Transverse colon (tissue), 4 donors: ENCODE results near the gene TSG101. TPM values are rescaled to one million over a fixed set of nuclear protein-coding genes. Genes with fewer than 3 reads are reported as not detected.

Experiments
- DNase-seq: peaks from one replicate; pipeline ENCODE4 v3.0.0-alpha.2; 2019
- H3K27ac ChIP-seq, 4 donors: fragments of 200-600 bp; sonication (generic); 2 replicates each; pipeline ENCODE4 v1.5.1; 2016 to 2018; ENCODE audit warnings: inconsistent platforms in 4 of 4
- H3K27me3 ChIP-seq: fragments of 200-600 bp; sonication (generic); 2 replicates; pipeline ENCODE4 v1.5.1; 2017; ENCODE audit warnings: inconsistent platforms
- H3K36me3 ChIP-seq, 4 donors: fragments of 200-600 bp; sonication (generic); 2 replicates each; pipeline ENCODE4 v1.5.1; 2017 to 2019; ENCODE audit warnings: inconsistent platforms in 4 of 4
- H3K4me1 ChIP-seq, 4 donors: fragments of 200-600 bp; sonication (generic); 2 replicates each; pipeline ENCODE4 v1.5.1; 2017 to 2020; ENCODE audit warnings: inconsistent platforms in 4 of 4
- H3K4me3 ChIP-seq, 4 donors: fragments of 200-600 bp; sonication (generic); 1 replicate in 1 of 4; 2 replicates in 3 of 4; pipeline versions ENCODE4 v1.5.1 to v1.6.1; 2017 to 2019; ENCODE audit warnings: inconsistent platforms in 4 of 4
- H3K9me3 ChIP-seq, 2 donors: fragments of 200-600 bp; sonication (generic); 2 replicates each; pipeline ENCODE4 v1.5.1; 2017 to 2019; ENCODE audit warnings: inconsistent platforms in 2 of 2
- CTCF ChIP-seq, 5 experiments: fragments of 200-600 bp in 3 of 5; fragments of 450-650 bp in 2 of 5; sonication (generic) in 3 of 5; IDR thresholded peaks; 1 replicate in 2 of 5; 2 replicates in 3 of 5; pipeline ENCODE4 v1.5.1; 2016 to 2017; ENCODE audit warnings: antibody characterized with exemption in 5 of 5, inconsistent platforms in 3 of 5, mild to moderate bottlenecking in 2 of 5, moderate library complexity in 1 of 5
- EP300 ChIP-seq: sonication (generic); formaldehyde crosslinking; IDR thresholded peaks from one replicate; pipeline ENCODE4 v1.6.1; 2017; ENCODE audit warnings: antibody characterized with exemption, low read depth
- POLR2A ChIP-seq: fragments of 450-650 bp; IDR thresholded peaks from one replicate; pipeline ENCODE4 v1.6.1; 2016; ENCODE audit warnings: antibody characterized with exemption, mild to moderate bottlenecking, moderate library complexity
- POLR2AphosphoS5 ChIP-seq, 3 donors: sonication (generic); formaldehyde crosslinking; IDR thresholded peaks; one replicate each; pipeline ENCODE4 v1.6.1; 2016; ENCODE audit warnings: antibody characterized with exemption in 3 of 3
- WGBS, 2 donors: methylation state at CpG; one replicate each; pipeline ENCODE4 v1.1.5; 2018; ENCODE audit warnings: low coverage in 1 of 2; 5-methylcytosine and 5-hydroxymethylcytosine counted together
- in situ Hi-C, 4 donors: fragments of 200-750 bp; cut with MboI; loops; one replicate each; pipeline versions ENCODE4 v1.15.0 to v1.15.1; 2017; ENCODE audit warnings: low sequenced_read_pairs in 3 of 4, low pct_ligation_motif_present in 1 of 4, low pct_unique_long_range_greater_than_20kb in 1 of 4
- intact Hi-C: fragments of 100-400 bp; cut with DNase I; formaldehyde crosslinking; loops from one replicate; pipeline ENCODE4 v1.15.1; 2023; ENCODE audit warnings: low total_unique reads
- total RNA-seq, 4 donors: library from RNA; depleted of rRNA; stranded (reverse); fragments of >200 nt; gene quantifications; one replicate each; pipeline ENCODE4 v1.1.0, GENCODE V29; 2016

The TSG101 gene
- total RNA-seq, 4 donors from 2014 or later: 32.2 to 95.8 (median 81.2) TPM

DNA sequence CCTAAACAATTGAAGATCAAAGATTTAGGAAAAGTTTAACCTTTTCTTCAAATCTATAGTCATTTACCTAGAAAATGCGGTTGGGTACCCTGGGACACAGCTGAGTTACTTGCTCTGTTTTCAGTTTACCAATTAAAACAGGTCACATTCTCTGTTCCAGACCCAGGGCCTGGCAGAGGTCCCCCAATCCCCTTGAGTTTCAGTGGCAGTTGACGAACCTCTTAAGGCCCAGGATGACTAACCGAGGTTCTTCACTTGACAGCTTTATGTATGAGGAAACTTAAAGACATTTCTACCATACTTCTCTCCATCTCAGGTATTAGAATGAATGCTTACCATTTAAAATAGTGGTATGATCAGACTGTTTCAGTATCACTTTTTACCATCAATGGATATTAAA lies 54.7 kb downstream of the TSG101 start:
- Histone ChIP-seq H3K27me3 (no peaks in the 10 kb centered on the region), H3K27ac (no peak overlapping the region), H3K9me3 (no peaks in the 10 kb centered on the region), H3K36me3 (peaks cover 0 to 6% (median 0%) of the 10 kb centered on the region in 4 donors), H3K4me1 (no peaks in the 10 kb centered on the region), H3K4me3 (no peak overlapping the region)
- DNase-seq: no peak
- 78 to 86% methylated on average over 2 to 3 of the region's 3 CpGs for WGBS, 2 donors
- in situ Hi-C loops: no loop called here
- intact Hi-C loops: no loop called here
- TF ChIP-seq POLR2A (no peak), CTCF (IDR thresholded peaks at IDR 0.05) (no peak), EP300 (no peak), POLR2AphosphoS5 (IDR thresholded peaks at IDR 0.05) (no peak)

GRCh38 chr11:18468961-18469360 lies 57.8 kb downstream of the TSG101 start:
- in situ Hi-C loops: no loop called here
- WGBS, 2 donors: 85 to 88% methylated on average over 7 of the region's 7 CpGs
- DNase-seq: no peak
- intact Hi-C loops: no loop called here
- Histone ChIP-seq H3K36me3 (no peaks in the 10 kb centered on the region), H3K9me3 (no peaks in the 10 kb centered on the region), H3K4me3 (no peak overlapping the region), H3K27ac (no peak overlapping the region), H3K4me1 (no peaks in the 10 kb centered on the region), H3K27me3 (no peaks in the 10 kb centered on the region)
- no peak for TF ChIP-seq EP300
- no peak for TF ChIP-seq POLR2A
- no peak for TF ChIP-seq CTCF (IDR thresholded peaks at IDR 0.05)
- no peak for TF ChIP-seq POLR2AphosphoS5 (IDR thresholded peaks at IDR 0.05)

DNA sequence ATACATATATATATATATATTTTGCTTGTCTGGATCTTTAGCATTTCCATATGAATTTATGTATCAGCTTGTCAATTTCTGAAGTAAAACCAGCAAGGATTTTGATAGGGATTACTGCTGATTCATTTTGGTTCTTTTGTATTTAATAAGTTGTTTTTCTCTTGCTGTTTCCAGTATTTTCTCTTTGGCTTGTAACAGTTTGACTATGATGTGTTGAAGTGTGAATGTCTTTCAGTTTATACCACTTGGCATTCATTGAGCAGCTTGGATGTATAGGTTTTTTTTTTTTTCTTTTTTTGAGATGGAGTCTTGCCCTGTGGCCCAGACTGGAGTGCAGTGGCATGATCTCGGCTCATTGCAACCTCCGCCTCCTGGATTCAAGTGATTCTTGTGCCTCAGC lies 58.7 kb downstream of the TSG101 start:
- no peaks in the 10 kb centered on the region for H3K9me3 ChIP-seq
- no peaks in the 10 kb centered on the region for H3K4me1 ChIP-seq
- 94% methylated on average over 2 of the region's 2 CpGs; no CpG with 5 or more reads in 1 of the 2 donors for WGBS, 2 donors
- intact Hi-C loops: no loop called here
- TF ChIP-seq POLR2AphosphoS5 (IDR thresholded peaks at IDR 0.05) (no peak), CTCF (IDR thresholded peaks at IDR 0.05) (no peak)
- no peak overlapping the region for H3K27ac ChIP-seq
- DNase-seq: no peak
- H3K36me3 ChIP-seq: no peaks in the 10 kb centered on the region
- no peaks in the 10 kb centered on the region for H3K27me3 ChIP-seq
- in situ Hi-C loops: no loop called here
- no peak overlapping the region for H3K4me3 ChIP-seq

DNA sequence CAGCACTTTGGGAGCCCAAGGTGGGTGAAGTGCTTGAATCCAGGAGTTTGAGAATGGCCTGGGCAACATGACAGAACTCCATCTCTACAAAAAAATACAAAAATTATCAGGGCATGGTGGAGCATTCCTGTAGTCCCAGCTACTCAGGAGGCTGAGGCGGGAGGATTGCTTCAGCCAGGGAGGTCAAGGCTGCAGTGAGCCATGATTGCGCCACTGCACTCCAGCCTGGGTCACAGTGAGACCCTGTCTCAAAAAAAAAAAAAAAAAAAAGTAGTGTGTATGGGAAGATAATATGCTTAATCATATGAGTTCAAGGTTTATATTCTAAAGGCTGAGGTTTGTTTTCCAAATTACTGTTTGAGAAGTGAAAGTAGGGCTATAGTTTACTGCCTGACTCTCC lies 60.3 kb downstream of the TSG101 start:
- in situ Hi-C loops: no loop called here
- H3K4me3 ChIP-seq: no peak overlapping the region
- H3K36me3 ChIP-seq: no peaks in the 10 kb centered on the region
- TF ChIP-seq POLR2AphosphoS5 (IDR thresholded peaks at IDR 0.05) (no peak), POLR2A (no peak), CTCF (IDR thresholded peaks at IDR 0.05) (no peak), EP300 (no peak)
- intact Hi-C loops: no loop called here
- 93% methylated on average over 2 of the region's 2 CpGs; no CpG with 5 or more reads in 1 of the 2 donors for WGBS, 2 donors
- no peak overlapping the region for H3K27ac ChIP-seq
- no peaks in the 10 kb centered on the region for H3K27me3 ChIP-seq
- no peaks in the 10 kb centered on the region for H3K4me1 ChIP-seq
- DNase-seq: no peak
- H3K9me3 ChIP-seq: no peaks in the 10 kb centered on the region
